Peyer's patch (tissue), 4 donors: ENCODE measurements around the gene LARP1B. TPM values are rescaled to one million over a fixed set of nuclear protein-coding genes. Genes with fewer than 3 reads are reported as not detected.

ENCODE experiments used
- DNase-seq, 3 donors: peaks; one replicate each; pipeline ENCODE4 v3.0.0-alpha.2; 2017 to 2019
- H3K27ac ChIP-seq, 4 donors: fragments of 200-600 bp; sonication (generic); one replicate each; pipeline ENCODE4 v1.5.1; 2016 to 2019
- H3K27me3 ChIP-seq, 2 donors: fragments of 200-600 bp; sonication (generic); one replicate each; pipeline ENCODE4 v1.5.1; 2019
- H3K36me3 ChIP-seq, 3 donors: fragments of 200-600 bp; sonication (generic); one replicate each; pipeline ENCODE4 v1.5.1; 2016 to 2019
- H3K4me1 ChIP-seq, 4 donors: fragments of 200-600 bp; sonication (generic); one replicate each; pipeline ENCODE4 v1.5.1; 2016 to 2019
- H3K4me3 ChIP-seq, 4 donors: fragments of 200-600 bp; sonication (generic); 1 replicate in 3 of 4; 2 replicates in 1 of 4; pipeline ENCODE4 v1.5.1; 2016 to 2019; ENCODE audit warnings: mild to moderate bottlenecking in 1 of 4
- H3K9me3 ChIP-seq, 4 donors: fragments of 200-600 bp; sonication (generic); one replicate each; pipeline ENCODE4 v1.5.1; 2016 to 2019; ENCODE audit warnings: mild to moderate bottlenecking in 1 of 4
- CTCF ChIP-seq, 6 experiments: fragments of 450-650 bp in 4 of 6; fragments of 200-600 bp in 2 of 6; sonication (generic) in 1 of 6; IDR thresholded peaks; one replicate each; pipeline ENCODE4 v1.5.1; 2017 to 2019; ENCODE audit warnings: antibody characterized with exemption in 6 of 6, mild to moderate bottlenecking in 3 of 6, moderate library complexity in 1 of 6
- POLR2A ChIP-seq, 2 donors: fragments of 450-650 bp; IDR thresholded peaks; one replicate each; pipeline ENCODE4 v1.5.1; 2017; ENCODE audit warnings: antibody characterized with exemption in 2 of 2, mild to moderate bottlenecking in 2 of 2, moderate library complexity in 2 of 2
- total RNA-seq, 4 donors: library from RNA; depleted of rRNA; stranded (reverse); fragments of >200 nt; gene quantifications; one replicate each; pipeline ENCODE4 v1.1.0, GENCODE V29; 2016

The LARP1B gene
- total RNA-seq, 4 donors from 2014 or later, result 36.3 to 61.9 (median 49.2) TPM

DNA sequence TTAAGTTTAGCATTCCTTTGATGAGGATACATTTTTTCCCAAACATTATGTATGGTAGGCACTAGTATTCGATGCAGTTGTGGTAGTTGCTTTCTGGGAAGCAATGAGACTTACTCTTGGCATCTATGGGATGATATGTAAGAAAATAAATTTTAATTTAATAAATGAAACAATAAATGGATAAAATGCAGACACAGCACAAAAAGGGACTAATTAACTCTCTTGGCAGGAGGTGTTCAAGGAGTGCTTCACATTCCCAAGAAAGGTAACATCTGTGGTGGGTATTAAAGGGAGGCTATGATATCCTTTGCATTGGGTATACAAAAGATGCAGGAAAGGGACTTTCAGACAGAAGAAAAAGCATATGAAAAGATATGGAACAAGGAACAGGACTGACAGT lies 115.5 kb downstream of the LARP1B start:
- Histone ChIP-seq H3K36me3 (peaks cover 0 to 13% (median 0%) of the 10 kb centered on the region in 3 donors), H3K4me1 (no peaks in the 10 kb centered on the region), H3K27me3 (no peaks in the 10 kb centered on the region), H3K4me3 (no peak overlapping the region), H3K27ac (no peak overlapping the region), H3K9me3 (no peaks in the 10 kb centered on the region)
- no peak for TF ChIP-seq CTCF (IDR thresholded peaks at IDR 0.05)
- no peak for TF ChIP-seq POLR2A (IDR thresholded peaks at IDR 0.05)
- DNase-seq, result no peak

DNA sequence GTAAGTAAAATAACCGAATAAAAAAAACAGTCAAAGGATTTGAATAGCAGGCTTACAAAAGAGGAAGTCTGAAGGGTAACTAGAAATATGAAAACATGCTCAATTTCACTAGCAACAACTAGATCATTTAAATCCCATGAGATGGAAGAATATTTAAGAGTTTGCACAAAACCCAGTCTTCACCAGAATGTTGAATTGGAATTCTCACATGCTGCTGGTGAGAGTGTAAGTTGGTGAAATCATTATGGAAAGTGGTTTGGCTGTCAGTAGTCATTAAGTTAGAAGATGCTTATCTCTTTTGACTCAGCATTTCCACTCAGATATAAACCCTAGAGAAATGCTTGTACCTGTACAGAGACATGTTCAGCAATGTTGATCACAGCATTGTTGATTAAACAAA lies 116.4 kb downstream of the LARP1B start:
- H3K27me3 ChIP-seq, result no peaks in the 10 kb centered on the region
- TF ChIP-seq POLR2A (IDR thresholded peaks at IDR 0.05) (no peak), CTCF (IDR thresholded peaks at IDR 0.05) (no peak)
- DNase-seq, result no peak

GRCh38 chr4:128186623-128187022 lies 125.5 kb downstream of the LARP1B start:
- H3K4me3 ChIP-seq, result no peak overlapping the region
- DNase-seq, result no peak
- no peaks in the 10 kb centered on the region for H3K9me3 ChIP-seq
- no peak for TF ChIP-seq POLR2A (IDR thresholded peaks at IDR 0.05)
- no peak for TF ChIP-seq CTCF (IDR thresholded peaks at IDR 0.05)
- no peaks in the 10 kb centered on the region for H3K4me1 ChIP-seq
- no peaks in the 10 kb centered on the region for H3K27me3 ChIP-seq
- no peak overlapping the region for H3K27ac ChIP-seq
- H3K36me3 ChIP-seq, result peaks cover 0 to 12% (median 0%) of the 10 kb centered on the region in 3 donors

More for the DNA sequence above, 116.4 kb downstream of the LARP1B start:
- H3K27ac ChIP-seq, result no peak overlapping the region
- no peak overlapping the region for H3K4me3 ChIP-seq
- H3K4me1 ChIP-seq, result no peaks in the 10 kb centered on the region
- H3K9me3 ChIP-seq, result no peaks in the 10 kb centered on the region
- peaks cover 0 to 13% (median 0%) of the 10 kb centered on the region in 3 donors for H3K36me3 ChIP-seq

DNA sequence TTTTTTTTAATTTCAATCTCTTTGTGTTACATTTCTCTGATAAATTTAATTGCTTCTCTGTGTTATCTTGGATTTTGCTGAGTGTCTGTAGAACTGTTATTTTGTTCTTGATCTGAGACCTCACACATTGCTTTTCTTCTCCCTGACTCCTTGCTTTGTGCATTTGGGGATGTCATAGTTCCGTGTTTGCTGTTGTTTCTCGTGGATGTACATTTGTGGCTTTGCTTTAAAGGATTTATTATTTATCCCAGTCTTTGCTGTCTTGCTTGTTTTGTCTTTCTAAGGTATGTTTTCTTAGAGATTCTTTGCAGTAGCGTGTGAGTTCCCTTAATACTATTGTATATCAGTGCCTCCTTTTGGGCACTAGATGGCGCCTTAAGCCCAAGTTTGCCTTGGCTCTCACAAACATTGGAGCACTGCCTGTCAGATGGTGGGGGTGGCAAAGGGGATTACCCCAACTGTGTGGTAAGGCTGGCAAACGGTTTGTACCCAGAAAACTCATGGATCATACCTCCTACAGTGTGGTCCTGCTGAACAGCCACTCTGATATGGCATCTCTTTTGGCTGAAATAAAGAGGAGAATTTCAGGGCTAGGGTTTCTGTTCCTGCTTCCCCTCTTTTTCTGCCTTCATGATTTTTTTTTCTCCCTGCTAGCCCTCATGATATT lies 130.1 kb downstream of the LARP1B start:
- H3K36me3 ChIP-seq, result peaks cover 0 to 8% (median 0%) of the 10 kb centered on the region in 3 donors
- DNase-seq, result peak in 2 of 3 donors; percentile 54 to 87
- H3K27me3 ChIP-seq, result no peaks in the 10 kb centered on the region
- no peak overlapping the region for H3K4me3 ChIP-seq
- H3K9me3 ChIP-seq, result no peaks in the 10 kb centered on the region
- no peak for TF ChIP-seq POLR2A (IDR thresholded peaks at IDR 0.05)
- TF ChIP-seq CTCF (IDR thresholded peaks at IDR 0.05), result peak; percentile 47 to 88 (median 84)
- no peaks in the 10 kb centered on the region for H3K4me1 ChIP-seq
- no peak overlapping the region for H3K27ac ChIP-seq

GRCh38 chr4:128220286-128221235 lies 159.4 kb downstream of the LARP1B start:
- Histone ChIP-seq H3K27ac (no peak overlapping the region), H3K4me3 (no peak overlapping the region), H3K9me3 (no peaks in the 10 kb centered on the region), H3K36me3 (no peaks in the 10 kb centered on the region), H3K4me1 (no peaks in the 10 kb centered on the region), H3K27me3 (no peaks in the 10 kb centered on the region)
- no peak for DNase-seq
- peak in 4 of 6 experiments; percentile 22 to 43 (median 32) for TF ChIP-seq CTCF (IDR thresholded peaks at IDR 0.05)
- no peak for TF ChIP-seq POLR2A (IDR thresholded peaks at IDR 0.05)
